RPMI7951 (cell line): ENCODE results near the gene HJURP. TPM values are rescaled to one million over a fixed set of nuclear protein-coding genes. Genes with fewer than 3 reads are reported as not detected.

Source experiments
- DNase-seq: peaks from one replicate; pipeline ENCODE4 v3.0.0-alpha.2; 2012; ENCODE audit warnings: low read depth
- total RNA-seq: library from RNA; depleted of rRNA; stranded (reverse); fragments of >200 nt; shearing (Covaris generic); gene quantifications from 2 replicates; pipeline ENCODE4 v1.2.3, GENCODE V29; 2014

Gene HJURP
- total RNA-seq, 1 experiment from 2014 or later, result 115 TPM

- no peak for DNase-seq
Measured at GRCh38 chr2:233831011-233831721, 23.2 kb downstream of the HJURP start.

- DNase-seq, result no peak
Measured at GRCh38 chr2:233830111-233830802, 24.1 kb downstream of the HJURP start.

- DNase-seq, result no peak
Measured at GRCh38 chr2:233829193-233830110, 24.9 kb downstream of the HJURP start.

- no peak for DNase-seq
Measured at GRCh38 chr2:233828546-233829192, 25.7 kb downstream of the HJURP start.

- no peak for DNase-seq
Measured at GRCh38 chr2:233824373-233824772, 30.0 kb downstream of the HJURP start.

- DNase-seq, result no peak
Measured at GRCh38 chr2:233823731-233824121, 30.6 kb downstream of the HJURP start.

- no peak for DNase-seq
Measured at GRCh38 chr2:233822781-233823730, 31.3 kb downstream of the HJURP start.

GRCh38 chr2:233822101-233822771 lies 32.1 kb downstream of the HJURP start:
- DNase-seq, result no peak

GRCh38 chr2:233821709-233822100 lies 32.6 kb downstream of the HJURP start:
- DNase-seq, result no peak

- DNase-seq, result no peak
Measured at GRCh38 chr2:233821196-233821595, 33.1 kb downstream of the HJURP start.

- no peak for DNase-seq
Measured at GRCh38 chr2:233820774-233821105, 33.6 kb downstream of the HJURP start.

- no peak for DNase-seq
Measured at GRCh38 chr2:233819884-233820773, 34.2 kb downstream of the HJURP start.

- DNase-seq, result no peak
Measured at GRCh38 chr2:233818639-233819621, 35.4 kb downstream of the HJURP start.

- no peak for DNase-seq
Measured at GRCh38 chr2:233817995-233818638, 36.2 kb downstream of the HJURP start.

GRCh38 chr2:233817361-233817911 lies 36.9 kb downstream of the HJURP start:
- DNase-seq, result no peak

- no peak for DNase-seq
Measured at GRCh38 chr2:233816771-233817170, 37.6 kb downstream of the HJURP start.

- DNase-seq, result no peak
Measured at GRCh38 chr2:233816334-233816733, 38.0 kb downstream of the HJURP start.
